Lung (tissue), 12 donors: ENCODE data around the gene ATAD3A. TPM values are rescaled to one million over a fixed set of nuclear protein-coding genes. Genes with fewer than 3 reads are reported as not detected.

Experiments used
- ATAC-seq: fragments of 200-7000 bp; cut with Tn5 transposase; one replicate; pipeline ENCODE4 v1.9.1; 2020; ENCODE audit warnings: moderate number of reproducible peaks; ENCODE audit not compliant: insufficient read depth, low FRiP score
- DNase-seq, 3 donors: peaks; one replicate each; pipeline ENCODE4 v3.0.0-alpha.2; 2013 to 2017
- H3K27ac ChIP-seq, 2 donors: one replicate each; pipeline ENCODE4 v1.5.1; 2013; ENCODE audit warnings: mild to moderate bottlenecking in 2 of 2, moderate library complexity in 2 of 2, control low read depth in 1 of 2, inconsistent platforms in 1 of 2, low read depth in 1 of 2, low read length in 1 of 2
- H3K27me3 ChIP-seq, 3 donors: one replicate each; pipeline ENCODE4 v1.5.1; 2013; ENCODE audit warnings: low read length in 2 of 3; ENCODE audit not compliant: control insufficient read depth in 3 of 3, insufficient read depth in 3 of 3
- H3K36me3 ChIP-seq, 4 donors: one replicate each; pipeline ENCODE4 v1.5.1; 2013; ENCODE audit warnings: low read length in 4 of 4, mild to moderate bottlenecking in 1 of 4, moderate library complexity in 1 of 4; ENCODE audit not compliant: control insufficient read depth in 4 of 4, insufficient read depth in 4 of 4
- H3K4me1 ChIP-seq, 5 donors: one replicate each; pipeline ENCODE4 v1.5.1; 2013; ENCODE audit warnings: low read length in 5 of 5, mild to moderate bottlenecking in 2 of 5, moderate library complexity in 1 of 5; ENCODE audit not compliant: control insufficient read depth in 5 of 5, insufficient read depth in 5 of 5
- H3K4me3 ChIP-seq: one replicate; pipeline ENCODE4 v1.5.1; 2013; ENCODE audit warnings: mild to moderate bottlenecking, control low read depth, moderate library complexity
- H3K9ac ChIP-seq, 2 donors: one replicate each; pipeline ENCODE4 v1.5.1; 2013; ENCODE audit warnings: low read length in 2 of 2, control low read depth in 1 of 2; ENCODE audit not compliant: insufficient read depth in 1 of 2
- H3K9me3 ChIP-seq, 4 donors: one replicate each; pipeline ENCODE4 v1.5.1; 2013; ENCODE audit warnings: low read length in 3 of 4, mild to moderate bottlenecking in 1 of 4, moderate library complexity in 1 of 4; ENCODE audit not compliant: control insufficient read depth in 4 of 4, insufficient read depth in 3 of 4
- CTCF ChIP-seq: IDR thresholded peaks from 2 replicates; pipeline ENCODE4 v1.5.1; 2012; ENCODE audit warnings: mild to moderate bottlenecking; ENCODE audit errors: control extremely low read depth, extremely low read depth
- WGBS, 2 donors: extraction: QIAGEN DNeasy Blood & Tissue Kit; methylation state at CpG; one replicate each; pipeline ENCODE4 v1.1.7; 2013; 5-methylcytosine and 5-hydroxymethylcytosine counted together
- polyA plus RNA-seq, 2 donors: library from polyadenylated mRNA; stranded (reverse); fragments of 200-250 nt; gene quantifications; one replicate each; pipeline ENCODE4 v1.2.1, GENCODE V29; 2013
- total RNA-seq, 2 donors: library from RNA; depleted of rRNA in 1 of 2; stranded (reverse); fragments of >200 nt in 1 of 2; gene quantifications; one replicate each; pipeline ENCODE4 v1.2.1, GENCODE V29; 2014 to 2021
- donor health status: control.
- donor health status: control.
- donor health status: Bipolar disorder and iron deficiency.
- donor health status: healthy.
- donor health status: DM: yes; HTN: yes; CAD: no.

ATAD3A gene
- total and polyA plus RNA-seq, 4 donors = 8.1 to 31.3 (median 28.3) TPM

- 84 to 85% methylated on average over 23 of the region's 23 CpGs for WGBS, 2 donors
- TF ChIP-seq CTCF = no peak
- Histone ChIP-seq H3K27me3 (peaks cover 0 to 14% (median 3%) of the 10 kb centered on the region in 3 donors), H3K4me1 (no peaks in the 10 kb centered on the region), H3K4me3 (no peak overlapping the region), H3K9me3 (no peaks in the 10 kb centered on the region), H3K36me3 (no peaks in the 10 kb centered on the region), H3K9ac (no peak overlapping the region), H3K27ac (no peak overlapping the region)
- DNase-seq (no peak), ATAC-seq (no peak)
Measured at GRCh38 chr1:1583347-1584010, 71.5 kb downstream of the ATAD3A start.

Other genes starting within 250 kb of the ATAD3A start
- 10 to 100 TPM; 36.0 to 57.4 TPM for gene UBE2J2, start 238.3 kb upstream of the ATAD3A start, total RNA-seq
- 10 to 100 TPM; 45.9 to 48.2 TPM for gene UBE2J2, start 238.3 kb upstream of the ATAD3A start, polyA plus RNA-seq
- 1 to 10 TPM; 2.3 to 2.4 TPM for gene SCNN1D, start 231.7 kb upstream of the ATAD3A start, total RNA-seq
- 1 to 10 TPM in 1 of 2 donors, under 1 TPM in 1; 0.94 to 3.5 TPM for gene SCNN1D, start 231.7 kb upstream of the ATAD3A start, polyA plus RNA-seq
- gene ACAP3, start 204.2 kb upstream of the ATAD3A start, total RNA-seq = 10 to 100 TPM; 33.6 to 62.8 TPM
- 10 to 100 TPM; 18.7 to 42.0 TPM for gene ACAP3, start 204.2 kb upstream of the ATAD3A start, polyA plus RNA-seq
- gene PUSL1, start 203.6 kb upstream of the ATAD3A start, total RNA-seq = 10 to 100 TPM; 11.3 to 21.1 TPM
- 10 to 100 TPM; 16.1 to 23.7 TPM for gene PUSL1, start 203.6 kb upstream of the ATAD3A start, polyA plus RNA-seq
- gene INTS11, start 187.5 kb upstream of the ATAD3A start, total RNA-seq = 100 to 1,000 TPM in 1 of 2 donors, 10 to 100 TPM in 1; 89.8 to 102 TPM
- 100 to 1,000 TPM in 1 of 2 donors, 10 to 100 TPM in 1; 91.2 to 130 TPM for gene INTS11, start 187.5 kb upstream of the ATAD3A start, polyA plus RNA-seq
- 10 to 100 TPM; 14.2 to 24.2 TPM for gene CPTP, start 187.4 kb upstream of the ATAD3A start, total RNA-seq
- 10 to 100 TPM; 10.9 to 32.0 TPM for gene CPTP, start 187.4 kb upstream of the ATAD3A start, polyA plus RNA-seq
- 1 to 10 TPM in 1 of 2 donors, under 1 TPM in 1; 0.67 to 1.3 TPM for gene TAS1R3, start 180.9 kb upstream of the ATAD3A start, total RNA-seq
- under 1 TPM; 0.13 to 0.43 TPM for gene TAS1R3, start 180.9 kb upstream of the ATAD3A start, polyA plus RNA-seq
- gene DVL1, start 162.7 kb upstream of the ATAD3A start, total RNA-seq = 10 to 100 TPM; 39.2 to 79.1 TPM
- 10 to 100 TPM; 48.8 to 76.9 TPM for gene DVL1, start 162.7 kb upstream of the ATAD3A start, polyA plus RNA-seq
- gene MXRA8, start 153.6 kb upstream of the ATAD3A start, total RNA-seq = 100 to 1,000 TPM in 1 of 2 donors, 10 to 100 TPM in 1; 68.9 to 213 TPM
- gene MXRA8, start 153.6 kb upstream of the ATAD3A start, polyA plus RNA-seq = 10 to 100 TPM; 38.5 to 65.0 TPM
- 100 to 1,000 TPM in 1 of 2 donors, 10 to 100 TPM in 1; 43.5 to 157 TPM for gene AURKAIP1, start 137.0 kb upstream of the ATAD3A start, total RNA-seq
- 100 to 1,000 TPM; 179 to 208 TPM for gene AURKAIP1, start 137.0 kb upstream of the ATAD3A start, polyA plus RNA-seq
- gene CCNL2, start 112.8 kb upstream of the ATAD3A start, total RNA-seq = 100 to 1,000 TPM; 157 to 385 TPM
- gene CCNL2, start 112.8 kb upstream of the ATAD3A start, polyA plus RNA-seq = 100 to 1,000 TPM in 1 of 2 donors, 10 to 100 TPM in 1; 97.9 to 230 TPM
- 100 to 1,000 TPM in 1 of 2 donors, 10 to 100 TPM in 1; 60.1 to 115 TPM for gene MRPL20, start 104.9 kb upstream of the ATAD3A start, total RNA-seq
- gene MRPL20, start 104.9 kb upstream of the ATAD3A start, polyA plus RNA-seq = 100 to 1,000 TPM; 129 to 181 TPM
- 10 to 100 TPM; 30.2 to 54.2 TPM for gene ANKRD65, start 90.9 kb upstream of the ATAD3A start, total RNA-seq
- 10 to 100 TPM; 13.5 to 33.5 TPM for gene ANKRD65, start 90.9 kb upstream of the ATAD3A start, polyA plus RNA-seq
- 10 to 100 TPM; 72.6 to 94.3 TPM for gene VWA1, start 76.5 kb upstream of the ATAD3A start, total RNA-seq
- gene VWA1, start 76.5 kb upstream of the ATAD3A start, polyA plus RNA-seq = 10 to 100 TPM; 51.7 to 65.6 TPM
- 10 to 100 TPM in 1 of 2 donors, under 1 TPM in 1; 0.60 to 14.0 TPM for gene ATAD3C, start 62.5 kb upstream of the ATAD3A start, total RNA-seq
- gene ATAD3C, start 62.5 kb upstream of the ATAD3A start, polyA plus RNA-seq = 10 to 100 TPM; 15.7 to 18.0 TPM
- 10 to 100 TPM; 21.6 to 39.0 TPM for gene ATAD3B, start 40.4 kb upstream of the ATAD3A start, total RNA-seq
- gene ATAD3B, start 40.4 kb upstream of the ATAD3A start, polyA plus RNA-seq = 10 to 100 TPM; 23.4 to 32.6 TPM
- 1 to 10 TPM; 2.3 to 3.9 TPM for gene TMEM240, start 28.5 kb downstream of the ATAD3A start, total RNA-seq
- 1 to 10 TPM; 2.3 to 4.2 TPM for gene TMEM240, start 28.5 kb downstream of the ATAD3A start, polyA plus RNA-seq
- gene SSU72, start 62.7 kb downstream of the ATAD3A start, total RNA-seq = 100 to 1,000 TPM in 1 of 2 donors, 10 to 100 TPM in 1; 63.7 to 128 TPM
- 100 to 1,000 TPM in 1 of 2 donors, 10 to 100 TPM in 1; 85.8 to 114 TPM for gene SSU72, start 62.7 kb downstream of the ATAD3A start, polyA plus RNA-seq
- 10 to 100 TPM in 1 of 2 donors, under 1 TPM in 1; 0.40 to 12.8 TPM for gene FNDC10, start 88.0 kb downstream of the ATAD3A start, total RNA-seq
- 10 to 100 TPM in 1 of 2 donors, 1 to 10 TPM in 1; 2.5 to 10.7 TPM for gene FNDC10, start 88.0 kb downstream of the ATAD3A start, polyA plus RNA-seq
- gene MIB2, start 103.3 kb downstream of the ATAD3A start, total RNA-seq = 10 to 100 TPM; 41.6 to 60.0 TPM
- 10 to 100 TPM; 35.5 to 80.5 TPM for gene MIB2, start 103.3 kb downstream of the ATAD3A start, polyA plus RNA-seq
- 10 to 100 TPM; 29.2 to 40.3 TPM for gene MMP23B, start 120.0 kb downstream of the ATAD3A start, total RNA-seq
- 10 to 100 TPM; 14.1 to 15.0 TPM for gene MMP23B, start 120.0 kb downstream of the ATAD3A start, polyA plus RNA-seq
- gene CDK11B, start 146.8 kb downstream of the ATAD3A start, total RNA-seq = 10 to 100 TPM; 15.7 to 21.4 TPM
- gene CDK11B, start 146.8 kb downstream of the ATAD3A start, polyA plus RNA-seq = 10 to 100 TPM; 27.1 to 39.6 TPM
- gene SLC35E2B, start 180.6 kb downstream of the ATAD3A start, total RNA-seq = 10 to 100 TPM; 41.0 to 45.9 TPM
- gene SLC35E2B, start 180.6 kb downstream of the ATAD3A start, polyA plus RNA-seq = 10 to 100 TPM; 19.1 to 20.8 TPM
- gene CDK11A, start 212.2 kb downstream of the ATAD3A start, total RNA-seq = 10 to 100 TPM; 16.5 to 45.1 TPM
- 10 to 100 TPM; 19.9 to 34.7 TPM for gene CDK11A, start 212.2 kb downstream of the ATAD3A start, polyA plus RNA-seq